ENCODE measurements around the gene MAGEF1.
"Not testable (repeated sequence)": the region's sequence is repeated elsewhere in the genome, so short reads cannot be mapped to it uniquely, and the experiment has no call there.

Gene MAGEF1

GRCh38 chr3:184741798-184742675 is 30.2 kb upstream of the MAGEF1 start:
- DNase-seq = no peak

- no peak for DNase-seq
Observed at GRCh38 chr3:184741259-184741556, 29.3 kb upstream of the MAGEF1 start.

GRCh38 chr3:184740509-184741258 is 28.8 kb upstream of the MAGEF1 start:
- no peak for DNase-seq

- DNase-seq = no peak
Observed at GRCh38 chr3:184739594-184740505, 28.0 kb upstream of the MAGEF1 start.

- no peak for DNase-seq
Observed at GRCh38 chr3:184738982-184739381, 27.1 kb upstream of the MAGEF1 start.

- DNase-seq = no peak
Observed at GRCh38 chr3:184738506-184738890, 26.6 kb upstream of the MAGEF1 start.

DNA sequence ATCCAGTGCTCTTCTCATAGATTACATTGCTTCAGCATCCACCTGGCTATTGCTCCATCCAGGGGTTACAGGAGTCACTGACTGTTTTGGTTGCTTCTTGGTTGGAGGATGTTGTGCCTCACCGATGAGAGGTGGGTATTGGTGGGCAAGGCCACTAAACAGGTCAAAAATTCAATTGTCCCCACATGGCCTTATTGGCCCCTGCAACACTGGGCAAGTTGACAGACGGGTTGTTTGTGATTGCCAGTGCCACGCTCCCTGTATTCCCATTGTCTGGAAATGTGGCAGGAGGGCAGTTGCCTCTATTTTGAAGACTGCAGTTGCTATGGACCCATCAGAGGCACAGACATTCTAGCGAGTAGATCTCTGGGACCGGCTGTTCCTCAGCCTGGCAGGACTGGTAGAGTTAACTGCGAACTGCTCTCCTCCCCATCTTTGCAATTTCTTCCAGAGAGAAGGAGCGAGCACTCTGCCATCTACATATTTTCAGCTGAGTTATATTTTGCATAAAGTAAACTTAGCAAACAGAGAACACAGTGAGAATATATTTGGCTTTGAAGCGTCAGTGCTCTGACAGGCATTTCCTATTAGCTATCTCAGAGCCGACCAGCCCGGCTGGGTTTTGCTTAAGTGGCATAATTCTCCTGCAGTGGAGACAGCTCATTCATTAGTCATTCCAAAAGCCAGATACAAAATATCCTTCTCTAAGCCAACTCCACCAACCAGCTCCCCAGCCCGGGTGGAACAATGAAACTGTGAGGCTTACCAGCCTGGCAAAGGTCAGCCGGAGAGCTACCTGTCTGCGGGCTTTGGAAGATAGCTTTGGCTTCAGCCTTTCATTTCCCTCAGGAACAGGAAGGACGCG is 26.0 kb upstream of the MAGEF1 start:
- DNase-seq = no peak

- no peak for DNase-seq
Observed at GRCh38 chr3:184737063-184737462, 25.2 kb upstream of the MAGEF1 start.

- DNase-seq = no peak
Observed at GRCh38 chr3:184734903-184735701, 23.2 kb upstream of the MAGEF1 start.

- no peak for DNase-seq
Observed at GRCh38 chr3:184733971-184734608, 22.2 kb upstream of the MAGEF1 start.

GRCh38 chr3:184733181-184733580 is 21.3 kb upstream of the MAGEF1 start:
- no peak for DNase-seq

DNA sequence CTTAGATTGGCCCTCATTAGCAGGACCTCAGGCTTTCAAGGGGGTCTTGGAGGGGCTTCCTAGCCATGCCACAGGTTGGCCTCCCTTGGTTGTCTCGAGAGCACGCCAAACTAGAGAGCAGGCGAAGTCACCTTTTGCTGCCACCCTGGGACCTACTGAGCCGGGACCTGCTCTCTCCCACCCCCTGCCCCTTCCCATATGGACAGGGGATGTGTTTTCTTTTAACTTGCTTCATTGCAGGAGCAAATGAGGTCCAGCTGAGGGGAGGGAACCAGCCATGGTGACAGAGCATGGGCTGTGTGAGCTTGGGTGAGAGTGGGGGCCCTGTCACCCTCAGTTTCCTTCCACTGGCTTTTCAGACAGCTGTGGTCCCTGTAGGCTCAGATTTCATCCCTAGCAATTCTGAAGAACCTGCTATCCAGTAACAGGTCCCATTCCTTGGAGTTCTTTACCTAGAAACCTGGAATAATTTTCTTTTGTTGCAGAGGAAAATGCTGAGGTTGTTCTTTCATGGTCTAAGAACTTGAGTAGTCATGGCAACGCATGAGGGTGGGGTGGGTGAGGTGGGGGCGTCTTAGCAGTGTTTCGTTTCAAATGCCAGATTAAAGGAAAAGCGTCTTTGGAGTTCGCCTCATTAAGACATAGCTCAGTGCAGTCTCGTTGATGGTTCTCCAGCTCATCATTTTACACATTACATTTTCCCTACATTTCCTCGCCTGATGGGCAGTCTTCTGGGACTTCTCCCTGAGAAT is 20.1 kb upstream of the MAGEF1 start:
- DNase-seq = no peak

DNA sequence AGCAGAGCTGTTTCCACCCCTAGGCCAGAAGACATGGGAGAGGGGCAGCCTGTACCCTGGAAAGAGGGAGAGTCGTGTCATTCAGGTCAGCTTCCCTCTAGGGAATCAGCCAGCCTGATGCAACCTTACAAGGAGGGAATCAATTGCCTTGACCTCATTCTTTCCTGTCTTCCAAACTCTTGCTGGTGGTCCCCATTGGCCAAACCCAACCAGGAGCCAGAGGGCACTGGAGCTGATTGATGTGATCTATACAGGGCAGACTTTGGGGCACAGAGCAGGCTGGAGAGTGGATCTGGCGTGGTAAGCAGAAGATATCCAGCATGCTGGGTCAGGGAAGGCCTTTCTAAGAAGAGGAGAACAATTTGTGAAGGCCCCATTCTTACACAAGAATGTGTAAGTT is 19.1 kb upstream of the MAGEF1 start:
- no peak for DNase-seq

- DNase-seq = not testable (repeated sequence)
Observed at GRCh38 chr3:184729154-184729553, 17.3 kb upstream of the MAGEF1 start.

DNA sequence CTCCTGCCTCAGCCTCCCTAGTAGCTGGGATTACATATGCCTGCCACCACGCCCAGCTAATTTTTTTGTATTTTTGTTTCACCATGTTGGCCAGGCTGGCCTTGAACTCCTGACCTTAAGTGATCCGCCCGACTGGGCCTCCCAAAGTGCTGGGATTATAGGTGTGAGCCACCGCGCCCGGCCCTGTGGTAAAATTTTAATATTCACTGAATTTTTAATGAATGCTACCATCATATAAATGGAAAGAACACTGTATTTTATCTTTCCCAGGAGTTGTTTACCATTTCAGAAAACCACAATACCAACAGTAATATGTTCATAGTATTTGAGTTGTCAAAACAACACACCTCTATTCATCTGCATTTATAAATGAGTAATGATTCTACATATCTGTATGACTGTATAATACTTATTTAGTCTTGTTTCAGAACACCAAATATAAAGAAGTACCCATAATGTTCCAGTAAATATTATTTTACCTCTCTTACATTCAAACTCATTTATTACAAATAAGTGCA is 16.2 kb upstream of the MAGEF1 start:
- DNase-seq = no peak

DNA sequence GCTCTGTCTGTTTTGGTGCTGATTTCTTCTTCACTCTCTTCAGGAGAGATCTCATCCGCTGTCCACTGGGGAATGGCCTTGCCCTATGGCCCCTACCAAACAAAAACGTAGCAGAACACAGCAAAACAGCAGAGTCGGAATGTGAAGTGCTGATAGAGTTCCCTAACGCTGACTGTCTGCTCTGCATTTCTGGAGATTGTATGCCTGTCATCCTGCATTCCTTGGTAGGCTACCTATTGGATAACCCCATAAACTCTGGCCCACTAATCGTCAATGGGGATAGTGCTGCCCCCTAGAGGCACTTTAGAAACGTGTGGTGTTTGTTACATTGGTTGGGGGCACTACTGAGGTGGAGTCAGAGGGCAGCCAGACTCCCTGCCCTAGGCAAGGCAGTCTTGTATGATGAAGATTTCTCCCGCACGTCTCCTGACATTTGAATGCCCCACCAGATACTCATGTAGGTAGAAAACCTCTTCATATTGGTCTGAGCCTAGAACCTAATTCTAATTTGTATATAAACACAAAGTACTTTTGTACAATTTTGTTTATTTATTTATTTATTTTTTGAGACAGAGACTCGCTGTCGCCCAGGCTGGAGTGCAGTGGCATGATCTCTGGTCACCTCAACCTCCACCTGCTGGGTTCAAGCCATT is 15.6 kb upstream of the MAGEF1 start:
- DNase-seq = peak; percentile 35

GRCh38 chr3:184726497-184726896 is 14.6 kb upstream of the MAGEF1 start:
- no peak for DNase-seq

GRCh38 chr3:184725176-184725719 is 13.4 kb upstream of the MAGEF1 start:
- no peak for DNase-seq

GRCh38 chr3:184724699-184725098 is 12.8 kb upstream of the MAGEF1 start:
- DNase-seq = no peak
